Panc1 (cell line): Measurements from ENCODE around the gene TMCO6. TPM values are rescaled to one million over a fixed set of nuclear protein-coding genes. Genes with fewer than 3 reads are reported as not detected.

Experiments
- ATAC-seq: fragments of 200-7000 bp; cut with Tn5 transposase; 2 replicates; pipeline ENCODE4 v1.9.1; 2020; ENCODE audit warnings: mild to moderate bottlenecking, moderate library complexity
- BruUV-seq: library from RNA; stranded (reverse); fragments of 400-500 nt; replicated peaks from 2 replicates; lab custom pipeline; 2021; lab: Mats Ljungman, UMichigan
- CTCF ChIA-PET: fragments of 300-600 bp; sonication (Branson Sonifier 250); formaldehyde crosslinking; loops from one replicate; lab custom pipeline; 2022; ENCODE audit warnings: antibody characterized with exemption; lab: Charles Lee
- POLR2A ChIA-PET: fragments of 300-600 bp; sonication (Branson Sonifier 250); formaldehyde crosslinking; loops from one replicate; lab custom pipeline; 2022; ENCODE audit warnings: antibody characterized with exemption; lab: Charles Lee
- DNase-seq: peaks from one replicate; pipeline ENCODE4 v3.0.0-alpha.2; 2010; ENCODE audit warnings: low read depth, low spot score
- H3K27ac ChIP-seq: 2 replicates; pipeline ENCODE4 v1.5.1; 2011; ENCODE audit warnings: mild to moderate bottlenecking, low read length, inconsistent platforms
- H3K27me3 ChIP-seq: fragments of 200-500 bp; sonication (Bioruptor generic); 2 replicates; pipeline ENCODE4 v1.6.0; 2014; ENCODE audit warnings: low read length, inconsistent platforms; ENCODE audit not compliant: control insufficient read depth, insufficient read depth
- H3K36me3 ChIP-seq: fragments of 200-500 bp; sonication (Bioruptor generic); 2 replicates; pipeline ENCODE4 v1.5.1; 2014; ENCODE audit warnings: inconsistent platforms, mild to moderate bottlenecking, low read length, moderate library complexity; ENCODE audit not compliant: control insufficient read depth, insufficient read depth
- H3K4me1 ChIP-seq: 2 replicates; pipeline ENCODE4 v1.5.1; 2011; ENCODE audit warnings: inconsistent platforms, mild to moderate bottlenecking, low read length, moderate library complexity; ENCODE audit not compliant: control insufficient read depth, insufficient read depth
- H3K4me3 ChIP-seq, 2 experiments: 2 replicates each; pipeline ENCODE4 v1.5.1; 2011 to 2012; ENCODE audit warnings: low read depth in 2 of 2, low read length in 2 of 2, mild to moderate bottlenecking in 2 of 2, inconsistent platforms in 1 of 2, moderate library complexity in 1 of 2
- H3K9me3 ChIP-seq: fragments of 200-500 bp; sonication (Bioruptor generic); 2 replicates; pipeline ENCODE4 v1.5.1; 2014; ENCODE audit warnings: low read depth, mild to moderate bottlenecking, inconsistent platforms, low read length, moderate library complexity; ENCODE audit not compliant: control insufficient read depth, insufficient read depth
- CTCF ChIP-seq: fragments of 450-650 bp; IDR thresholded peaks from 2 replicates; pipeline ENCODE4 v1.5.1; 2017; ENCODE audit warnings: mild to moderate bottlenecking
- POLR2AphosphoS5 ChIP-seq: IDR thresholded peaks from 2 replicates; pipeline ENCODE4 v1.6.1; 2012; ENCODE audit warnings: mild to moderate bottlenecking, low read depth, low read length, moderate library complexity
- REST ChIP-seq, 2 experiments: IDR thresholded peaks; 2 replicates each; pipeline ENCODE4 v1.6.1; 2011 to 2012; ENCODE audit warnings: low read depth in 2 of 2, control low read depth in 1 of 2, low read length in 1 of 2, mild to moderate bottlenecking in 1 of 2, moderate library complexity in 1 of 2; ENCODE audit not compliant: insufficient read depth in 1 of 2
- SIN3A ChIP-seq: IDR thresholded peaks from 2 replicates; pipeline ENCODE4 v1.6.1; 2012; ENCODE audit warnings: low read depth, mild to moderate bottlenecking, low read length, moderate library complexity, borderline replicate concordance; ENCODE audit not compliant: insufficient read depth
- TCF7L2 ChIP-seq: IDR thresholded peaks from 2 replicates; pipeline ENCODE4 v1.6.1; 2011; ENCODE audit warnings: mild to moderate bottlenecking, low read depth, low read length, inconsistent platforms
- in situ Hi-C: cut with HindIII; loops from 2 replicates; pipeline ENCODE4 v1.10.0; 2016; ENCODE audit warnings: low sequenced_read_pairs, low pct_unique_long_range_greater_than_20kb
- intact Hi-C: fragments of 100-400 bp; cut with micrococcal nuclease; formaldehyde crosslinking; loops from one replicate; pipeline ENCODE4 v1.10.0; 2022; ENCODE audit not compliant: unreplicated experiment
- total RNA-seq: library from RNA; stranded (reverse); gene quantifications from one replicate; pipeline ENCODE4 v1.2.1, GENCODE V29; 2021; ENCODE audit not compliant: unreplicated experiment

Gene TMCO6
- total RNA-seq, 1 experiment from 2014 or later = 18.9 TPM

DNA sequence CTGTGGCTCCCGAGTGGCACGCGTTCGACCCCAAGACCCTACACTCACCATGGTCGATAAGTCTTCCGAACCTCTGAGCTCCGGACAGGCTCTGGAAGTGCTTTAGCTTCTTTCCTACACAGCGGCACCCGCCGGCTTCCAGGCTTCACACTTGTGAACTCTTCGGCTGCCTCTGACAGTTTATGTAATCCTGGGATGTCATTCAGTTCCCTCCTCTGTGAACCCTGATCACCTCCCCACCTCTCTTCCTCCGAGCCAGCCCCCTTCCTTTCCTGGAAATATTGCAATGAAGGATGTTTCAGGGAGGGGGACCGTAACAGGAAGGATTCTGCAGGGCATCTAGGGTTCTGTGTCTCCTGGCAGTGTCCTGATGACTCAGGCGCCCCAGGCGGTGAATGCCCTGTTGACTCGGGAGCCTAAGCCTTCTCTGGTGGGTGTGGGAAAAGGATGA is 6.2 kb upstream of the TMCO6 start, which contains the start of gene CD14:
Gene CD14 (minus strand): TSS at position 155 of the 451 bp plus-strand sequence. CDS start 104 bp downstream, at position 51.
- POLR2A ChIA-PET = no interaction called here
- no peaks in the 10 kb centered on the region for H3K36me3 ChIP-seq
- TF ChIP-seq REST (IDR thresholded peaks at IDR 0.05; ENCODE audit: insufficient read depth in 1 of 2, low read depth in 2 of 2, low read length in 1 of 2) = no peak
- TF ChIP-seq TCF7L2 = no peak
- TF ChIP-seq SIN3A = no peak
- peak; percentile 19; the same call in 1 of the 2 replicates for TF ChIP-seq CTCF
- no peak for TF ChIP-seq POLR2AphosphoS5
- H3K4me1 ChIP-seq = peaks cover 8% of the 10 kb centered on the region
- H3K27ac ChIP-seq = peak within 1 kb of the TSS; percentile 41; the same call in 1 of the 2 replicates
- no peaks in the 10 kb centered on the region for H3K27me3 ChIP-seq
- H3K4me3 ChIP-seq = peak within 1 kb of the TSS; percentile 41 to 54
- intact Hi-C loops (no loop called here), in situ Hi-C loops (no loop called here)
- DNase-seq = no peak
- CTCF ChIA-PET = interaction anchor here (0.6 to 0.8 kb wide), 2 partner anchors 57 to 416 kb away, joined by 3 read pairs; no protein-coding TSS in a partner anchor
- peak; percentile 83 for ATAC-seq
- peaks cover 5% of the 10 kb centered on the region; the same call in 1 of the 2 replicates for H3K9me3 ChIP-seq
- no TSS peak for BruUV-seq

GRCh38 chr5:140633501-140633900 is 5.8 kb upstream of the TMCO6 start:
- Histone ChIP-seq H3K4me3 (peak overlapping the region in 1 of 2 experiments; percentile 54; a peak in 2 of 4 replicates), H3K9me3 (0 out of 2 replicates have a peak, but pooled peaks cover under 1% of the 10 kb centered on the region), H3K27me3 (no peaks in the 10 kb centered on the region), H3K4me1 (peaks cover 8% of the 10 kb centered on the region), H3K36me3 (no peaks in the 10 kb centered on the region), H3K27ac (peak overlapping the region; percentile 35; the same call in 1 of the 2 replicates)
- DNase-seq = no peak
- ChIA-PET CTCF (no interaction called here), POLR2A (interaction anchor here (0.7 kb wide), 1 partner anchor 16 kb away, joined by 8 read pairs; no protein-coding TSS in a partner anchor)
- TF ChIP-seq SIN3A (no peak), TCF7L2 (no peak), REST (IDR thresholded peaks at IDR 0.05; ENCODE audit: insufficient read depth in 1 of 2, low read depth in 2 of 2, low read length in 1 of 2) (no peak), POLR2AphosphoS5 (no peak), CTCF (no peak)
- no peak for ATAC-seq
- BruUV-seq = no TSS peak
- in situ Hi-C loops = no loop called here
- intact Hi-C loops = no loop called here
